ENCODE data around the gene RTP4.
"Not testable (repeated sequence)": the region's sequence is repeated elsewhere in the genome, so short reads cannot be mapped to it uniquely, and the experiment has no call there.

Gene RTP4

DNA sequence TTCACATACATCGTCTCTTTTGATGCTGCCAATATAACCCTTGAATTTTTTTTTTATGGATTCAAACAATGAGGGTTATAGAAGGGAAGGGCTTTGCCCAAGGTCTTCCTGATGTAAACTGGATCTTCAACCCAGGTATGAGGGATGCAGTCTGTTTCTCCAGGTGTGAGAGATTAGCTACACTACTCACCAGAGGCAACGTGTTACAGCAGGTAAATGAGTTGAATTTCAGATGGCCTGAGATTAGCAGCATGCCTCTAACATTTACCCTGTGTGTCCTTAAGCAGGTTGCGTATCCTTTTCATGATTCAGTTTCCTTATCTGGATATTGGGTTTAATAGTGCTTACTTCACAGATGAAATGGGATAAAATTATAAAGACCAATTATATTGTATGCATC lies 1.9 kb downstream of the RTP4 start:
- no peak for DNase-seq

DNA sequence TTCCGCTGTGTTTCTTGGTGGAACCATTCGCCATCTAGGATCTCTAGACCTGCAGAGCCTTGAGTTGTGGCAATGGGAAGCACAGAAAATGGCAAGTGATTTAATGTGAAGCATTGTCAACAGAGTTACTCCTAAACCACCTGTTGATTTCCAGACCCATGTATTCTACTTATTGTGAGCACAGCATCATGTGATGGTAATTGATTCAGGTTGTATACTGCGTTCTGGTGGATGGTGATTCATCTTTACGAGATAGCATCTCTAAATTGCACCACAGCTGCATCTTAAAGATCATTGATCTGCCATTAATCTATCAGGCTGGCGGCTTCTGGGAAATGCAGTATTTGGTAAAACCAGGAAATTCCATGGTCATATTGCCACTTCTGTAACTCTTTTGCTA lies 7.4 kb downstream of the RTP4 start:
- no peak for DNase-seq

DNA sequence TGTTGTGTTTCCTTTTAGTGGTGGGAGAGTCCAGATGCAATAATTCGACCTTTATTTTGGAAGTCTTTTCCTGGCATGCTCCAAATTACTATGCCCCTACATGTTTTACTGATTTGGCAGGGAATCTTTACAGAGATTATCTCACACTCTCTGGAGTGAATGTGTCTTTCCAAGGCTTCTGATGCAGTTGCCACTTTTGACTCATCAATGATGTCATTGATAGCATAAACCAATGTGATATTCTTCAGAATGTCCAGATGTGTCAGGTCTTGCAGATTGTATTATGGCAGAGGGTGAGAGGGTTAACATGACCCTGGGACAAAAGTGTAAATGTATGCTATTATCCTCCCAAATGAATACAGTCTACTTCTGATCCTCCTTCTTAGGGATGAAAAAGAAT lies 9.7 kb downstream of the RTP4 start:
- no peak for DNase-seq

DNA sequence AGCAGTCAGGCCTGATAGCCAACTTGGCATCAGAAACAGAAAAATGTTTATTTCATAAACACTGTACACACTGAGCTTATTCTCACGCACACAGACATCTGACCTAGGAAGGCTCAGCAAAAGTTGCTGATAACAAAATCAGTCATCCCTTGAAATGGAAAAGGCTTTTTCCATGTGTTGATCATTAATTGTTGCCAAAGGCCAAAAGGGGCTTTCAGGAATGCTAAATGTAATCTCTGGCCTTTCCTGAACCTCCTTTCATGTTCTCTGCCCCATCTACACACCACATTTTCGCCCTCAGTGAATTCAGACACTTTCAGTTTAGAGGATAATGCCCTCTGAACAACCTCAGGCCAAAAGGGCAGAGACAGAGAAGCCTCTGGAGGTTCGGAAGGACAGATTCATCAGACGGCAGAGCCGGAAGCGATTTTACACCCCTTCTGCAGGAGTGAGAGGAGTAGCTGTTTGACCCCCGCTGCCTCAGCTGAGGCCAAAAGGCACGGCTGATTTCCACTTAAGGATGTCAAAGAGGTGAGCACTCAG lies 14.5 kb downstream of the RTP4 start:
- peak; percentile 62 for DNase-seq

DNA sequence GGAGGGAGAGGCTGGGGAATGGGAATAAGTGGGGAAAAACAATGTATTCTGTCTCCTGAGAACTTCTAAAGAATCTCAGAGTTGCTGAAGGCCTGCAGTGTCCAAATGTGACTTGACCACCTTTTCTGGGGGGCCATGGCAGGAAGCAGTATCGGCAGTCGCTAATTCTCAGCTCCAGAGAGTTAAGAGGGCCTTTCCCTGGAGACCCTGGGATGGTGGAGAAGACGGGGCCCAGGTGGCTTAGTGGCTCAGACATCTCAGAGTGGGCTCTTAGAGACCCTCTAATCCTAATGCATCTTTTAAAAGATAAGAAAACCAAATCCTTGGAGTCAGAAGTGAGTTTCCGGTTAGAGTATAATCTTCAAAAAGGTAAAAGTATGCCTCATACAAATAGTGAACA lies 15.1 kb downstream of the RTP4 start:
- DNase-seq, result peak; percentile 70

DNA sequence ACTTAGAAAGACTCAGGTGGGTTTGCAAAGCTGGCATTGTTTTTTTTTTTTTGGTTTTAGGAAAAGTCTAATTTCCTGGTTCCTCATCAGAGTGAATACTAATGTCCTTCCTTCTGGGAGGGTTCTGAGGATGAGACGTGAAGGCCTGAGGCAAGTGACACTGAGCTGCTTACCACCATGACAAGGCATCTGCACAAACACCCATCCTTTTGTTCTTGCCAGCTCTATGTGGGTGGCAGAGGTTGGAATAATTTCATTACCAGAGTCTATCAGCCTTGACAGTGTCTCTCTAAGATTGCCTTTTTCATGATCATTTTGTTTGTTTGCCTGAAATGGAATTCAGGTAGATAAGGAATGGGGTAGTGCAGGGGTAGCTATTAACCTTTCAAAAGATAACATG lies 17.1 kb downstream of the RTP4 start:
- DNase-seq, result no peak

DNA sequence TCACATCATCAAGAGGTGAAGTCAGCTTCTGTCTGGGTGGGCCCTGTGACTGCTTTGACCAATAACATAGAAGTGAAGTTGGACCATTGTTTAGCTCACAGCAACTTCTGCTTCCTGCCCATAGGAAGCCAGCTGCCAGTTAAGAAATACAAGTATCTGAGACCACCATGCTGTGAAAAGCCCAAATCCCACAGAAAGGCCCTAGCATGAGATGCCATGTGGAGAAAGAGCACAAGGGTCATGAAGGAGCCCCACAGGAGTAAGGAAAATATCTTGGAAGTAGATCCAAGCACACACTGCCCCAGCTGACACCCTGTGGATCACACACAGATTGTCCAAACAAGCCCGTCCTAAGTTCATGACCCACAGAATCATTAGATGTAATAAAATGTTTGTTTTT lies 28.5 kb downstream of the RTP4 start:
- DNase-seq, result no peak

DNA sequence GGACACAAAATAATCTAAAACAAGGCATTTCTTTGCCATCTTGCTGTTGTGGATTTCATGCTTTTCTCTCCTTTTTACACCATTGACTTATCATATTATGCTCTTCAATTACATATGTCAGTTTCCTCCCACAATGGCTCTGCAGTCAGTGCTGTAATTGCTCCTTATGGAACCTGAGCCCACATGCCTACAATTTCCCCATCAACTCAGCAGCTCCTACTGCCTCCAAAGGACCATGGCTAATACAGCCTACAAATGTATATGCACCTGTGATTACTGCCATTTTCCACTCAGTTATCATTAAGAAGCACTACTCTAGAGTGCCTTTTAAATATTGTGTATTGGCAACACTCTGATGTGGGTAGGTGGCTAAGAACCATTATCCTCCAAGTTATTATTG lies 30.8 kb downstream of the RTP4 start:
- no peak for DNase-seq

DNA sequence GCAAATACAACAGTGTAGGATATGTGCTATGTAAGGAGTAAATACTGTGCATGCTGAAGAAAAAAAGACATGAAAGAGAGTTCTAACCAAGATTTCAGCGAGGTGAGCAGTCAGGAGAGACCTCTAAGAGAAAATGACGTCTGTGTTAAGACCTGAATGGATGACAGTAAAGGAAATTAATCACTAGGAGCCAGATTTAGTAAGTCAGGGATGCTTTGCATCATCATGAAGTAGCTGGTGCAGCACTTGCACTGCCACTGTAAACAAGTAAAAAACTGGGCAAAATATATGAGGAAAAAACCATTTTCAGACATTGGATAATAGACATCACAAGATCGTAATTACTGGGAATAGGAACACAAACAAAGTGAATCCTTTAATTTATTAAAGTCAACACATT lies 32.6 kb downstream of the RTP4 start:
- no peak for DNase-seq

DNA sequence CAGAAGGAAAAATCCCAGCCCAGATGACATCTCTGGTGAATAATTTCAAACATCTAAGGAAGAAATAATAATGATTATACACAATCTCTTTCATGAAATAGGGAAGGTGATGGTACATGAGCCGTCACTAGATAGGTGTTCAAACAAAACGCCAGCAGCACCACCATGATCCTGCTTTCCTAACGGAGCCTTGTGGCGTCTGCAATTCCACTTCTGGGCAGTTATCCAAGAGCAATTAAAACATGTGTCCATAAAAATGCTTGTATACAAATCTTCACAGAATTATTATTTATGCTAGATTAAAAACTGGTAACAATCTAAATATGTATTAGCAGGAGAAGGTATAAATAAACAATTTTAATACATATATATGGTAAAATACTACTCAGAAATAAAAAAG lies 33.7 kb downstream of the RTP4 start:
- DNase-seq, result no peak

DNA sequence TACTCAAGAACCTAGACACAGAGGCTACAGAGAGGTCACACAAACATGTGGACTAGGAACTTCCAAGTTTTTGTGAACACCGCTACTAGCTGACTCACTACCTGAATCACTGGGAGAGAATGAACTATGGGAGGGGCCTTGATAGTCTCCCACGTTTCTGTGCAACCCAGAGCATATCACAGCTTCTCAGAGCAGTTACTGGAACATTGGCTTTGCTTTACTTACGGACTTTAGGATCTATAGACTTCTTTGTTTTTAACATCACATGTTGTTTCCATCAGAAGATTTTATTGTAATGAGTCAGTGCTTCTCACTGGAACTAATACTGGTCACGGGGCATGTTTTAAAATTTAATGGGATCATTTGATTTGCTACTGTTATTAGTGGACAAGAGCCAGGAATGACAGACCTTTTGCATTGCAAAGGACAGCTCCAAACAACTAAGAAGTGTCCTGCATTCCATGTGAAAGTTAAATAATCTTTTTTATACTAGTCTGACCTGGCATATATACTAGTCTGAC lies 35.6 kb downstream of the RTP4 start:
- DNase-seq, result peak; percentile 6

DNA sequence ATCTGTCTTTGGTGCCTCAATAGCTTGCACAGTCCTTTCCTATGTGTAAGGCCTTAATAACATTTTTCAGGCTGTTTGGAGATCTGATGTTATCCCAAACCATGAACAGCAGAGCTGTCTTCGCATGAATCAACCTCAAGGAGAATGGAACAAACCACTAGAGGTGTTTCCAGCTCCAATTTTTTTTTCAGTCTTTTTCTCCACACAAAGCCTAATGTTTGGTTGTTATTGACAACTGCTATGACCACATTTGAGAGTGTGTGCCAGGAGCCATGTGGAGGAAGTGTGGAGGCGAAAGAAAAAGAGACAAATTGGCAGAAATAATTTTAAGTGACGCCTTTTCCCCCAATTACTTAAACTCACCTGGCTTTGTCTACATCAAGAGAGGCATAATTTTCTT lies 38.7 kb downstream of the RTP4 start:
- no peak for DNase-seq

DNA sequence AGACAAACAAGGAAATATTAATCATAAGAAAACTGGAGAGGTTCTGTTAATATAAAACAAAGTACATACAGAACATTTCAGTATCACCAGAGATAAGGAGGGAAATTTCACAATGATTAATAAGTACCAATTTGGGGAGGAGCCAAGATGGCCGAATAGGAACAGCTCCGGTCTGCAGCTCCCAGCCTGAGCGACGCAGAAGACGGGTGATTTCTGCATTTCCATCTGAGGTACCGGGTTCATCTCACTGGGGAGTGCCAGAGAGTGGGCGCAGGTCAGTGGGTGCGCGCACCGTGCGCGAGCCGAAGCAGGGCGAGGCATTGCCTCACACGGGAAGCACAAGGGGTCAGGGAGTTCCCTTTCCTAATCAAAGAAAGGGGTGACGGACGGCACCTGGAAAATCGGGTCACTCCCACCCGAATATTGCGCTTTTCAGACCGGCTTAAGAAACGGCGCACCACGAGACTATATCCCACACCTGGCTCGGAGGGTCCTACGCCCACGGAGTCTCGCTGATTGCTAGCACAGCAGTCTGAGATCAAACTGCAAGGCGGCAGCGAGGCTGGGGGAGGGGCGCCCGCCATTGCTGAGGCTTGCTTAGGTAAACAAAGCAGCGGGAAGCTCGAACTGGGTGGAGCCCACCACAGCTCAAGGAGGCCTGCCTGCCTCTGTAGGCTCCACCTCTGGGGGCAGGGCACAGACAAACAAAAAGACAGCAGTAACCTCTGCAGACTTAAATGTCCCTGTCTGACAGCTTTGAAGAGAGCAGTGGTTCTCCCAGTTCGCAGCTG lies 44.0 kb downstream of the RTP4 start:
- not testable (repeated sequence) for DNase-seq
